K562 (cell line): ENCODE data around the gene MYCN. TPM values are rescaled to one million over a fixed set of nuclear protein-coding genes. Genes with fewer than 3 reads are reported as not detected.

Source experiments
- ATAC-seq: fragments of 200-7000 bp; cut with Tn5 transposase; 3 replicates; pipeline ENCODE4 v1.9.1; 2020; ENCODE audit warnings: moderate library complexity
- BruUV-seq: library from RNA; stranded (reverse); fragments of 400-500 nt; replicated peaks from 2 replicates; lab custom pipeline; 2021; lab: Mats Ljungman, UMichigan
- CTCF ChIA-PET: fragments of 300-600 bp; formaldehyde crosslinking; extraction: SDS; loops from one replicate; lab custom pipeline; 2021; ENCODE audit warnings: low intra/inter-chr PET ratio; lab: Yijun Ruan, JAX
- POLR2A ChIA-PET: fragments of 300-600, 350-650 bp; sonication (Branson Sonifier 250); formaldehyde crosslinking; extraction: SDS; loops from one replicate; lab custom pipeline; 2021; ENCODE audit warnings: antibody characterized with exemption, inconsistent platforms; lab: Yijun Ruan, JAX
- DNase-seq, 4 experiments: peaks; one replicate each; pipeline versions ENCODE4 v3.0.0 to v3.0.0-alpha.2; 2011 to 2018; ENCODE audit warnings: low spot score in 3 of 4, mixed read lengths in 3 of 4; ENCODE audit errors: extremely low read depth in 1 of 4
- FAIRE-seq: peaks from 2 replicates; lab custom pipeline; 2011; peaks lifted over from hg19 to GRCh38; lab: Jason Lieb, UNC
- H2AFZ ChIP-seq: 2 replicates; pipeline ENCODE4 v1.6.0; 2011; ENCODE audit warnings: low read depth, low read length, control low read depth, inconsistent platforms
- H3K27ac ChIP-seq: fragments of 200-600 bp; 3 replicates; pipeline ENCODE4 v1.8.0; 2011; ENCODE audit warnings: low read depth, mild to moderate bottlenecking, control low read depth, inconsistent platforms, low read length, moderate library complexity, mixed read lengths; ENCODE audit errors: extremely low read depth
- H3K27me3 ChIP-seq, 2 experiments: fragments of 300-600 bp in 1 of 2; 2 replicates in 1 of 2; 3 replicates in 1 of 2; pipeline versions ENCODE4 v1.6.0 to v1.8.0; 2011; ENCODE audit warnings: inconsistent platforms in 2 of 2, low read length in 2 of 2, mild to moderate bottlenecking in 1 of 2, mixed read lengths in 1 of 2, moderate library complexity in 1 of 2; ENCODE audit not compliant: control insufficient read depth in 2 of 2, insufficient read depth in 2 of 2
- H3K36me3 ChIP-seq: fragments of 300-600 bp; 3 replicates; pipeline ENCODE4 v1.8.0; 2011; ENCODE audit warnings: mild to moderate bottlenecking, low read length, inconsistent platforms; ENCODE audit not compliant: control insufficient read depth, insufficient read depth
- H3K4me1 ChIP-seq, 2 experiments: fragments of 200-600 bp in 1 of 2; replicated peaks in 1 of 2; 2 replicates in 1 of 2; 3 replicates in 1 of 2; pipeline versions ENCODE4 v1.5.1 to v1.8.0; 2011; ENCODE audit warnings: inconsistent platforms in 2 of 2, low read length in 2 of 2, mild to moderate bottlenecking in 1 of 2, mixed read lengths in 1 of 2, moderate library complexity in 1 of 2; ENCODE audit not compliant: control insufficient read depth in 2 of 2, insufficient read depth in 2 of 2
- H3K4me2 ChIP-seq: 2 replicates; pipeline ENCODE4 v1.6.1; 2011; ENCODE audit warnings: low read length, control low read depth, inconsistent platforms, mixed read lengths; ENCODE audit not compliant: insufficient read depth
- H3K4me3 ChIP-seq: fragments of 200-600 bp; sonication (generic), shearing (Covaris generic); 2 replicates; pipeline ENCODE4 v1.5.1; 2016; ENCODE audit warnings: control low read depth, inconsistent platforms
- H3K79me2 ChIP-seq: fragments of 200-600 bp; 3 replicates; pipeline ENCODE4 v1.8.0; 2011; ENCODE audit warnings: low read length, inconsistent platforms; ENCODE audit not compliant: control insufficient read depth, insufficient read depth
- H3K9ac ChIP-seq, 2 experiments: 2 replicates each; pipeline versions ENCODE4 v1.6.0 to v1.6.1; 2011; ENCODE audit warnings: low read depth in 2 of 2, low read length in 2 of 2, control low read depth in 1 of 2, inconsistent platforms in 1 of 2, mild to moderate bottlenecking in 1 of 2, mixed read lengths in 1 of 2; ENCODE audit not compliant: insufficient read depth in 1 of 2
- H3K9me1 ChIP-seq: one replicate; pipeline ENCODE4 v1.6.0; 2011; ENCODE audit warnings: inconsistent platforms, mild to moderate bottlenecking, low read length, moderate library complexity; ENCODE audit not compliant: control insufficient read depth, insufficient read depth
- H3K9me3 ChIP-seq: replicated peaks from 2 replicates; pipeline ENCODE4 v1.5.1; 2011; ENCODE audit warnings: low read depth, low read length, inconsistent platforms; ENCODE audit not compliant: control insufficient read depth, insufficient read depth
- H4K20me1 ChIP-seq: replicated peaks from 2 replicates; pipeline ENCODE4 v1.6.1; 2011; ENCODE audit warnings: low read length, inconsistent platforms, mixed read lengths; ENCODE audit not compliant: control insufficient read depth, insufficient read depth
- ATF1 ChIP-seq, 2 experiments: fragments of 450-650 bp in 1 of 2; IDR thresholded peaks; 2 replicates each; pipeline ENCODE4 v1.6.1; 2016; ENCODE audit warnings: missing compliant biosample characterization in 1 of 2, missing genetic modification characterization in 1 of 2
- ELK1 ChIP-seq: sonication (generic); formaldehyde crosslinking; IDR thresholded peaks from 2 replicates; pipeline ENCODE4 v1.8.1; 2022; ENCODE audit warnings: missing genetic modification reagents
- ERF ChIP-seq: fragments of 450-650 bp; formaldehyde crosslinking; IDR thresholded peaks from 2 replicates; pipeline ENCODE4 v1.4.0; 2020; ENCODE audit warnings: mild to moderate bottlenecking, mixed read lengths
- FOXJ3 ChIP-seq: sonication (generic); formaldehyde crosslinking; IDR thresholded peaks from 2 replicates; pipeline ENCODE4 v1.4.0; 2020; ENCODE audit warnings: mild to moderate bottlenecking, missing genetic modification reagents
- HCFC1 ChIP-seq: IDR thresholded peaks from 2 replicates; pipeline ENCODE4 v1.6.1; 2012; ENCODE audit warnings: low read depth, low read length, improper control_type of control experiment
- HDAC1 ChIP-seq, 2 experiments: fragments of 450-650 bp; IDR thresholded peaks; 2 replicates each; pipeline ENCODE4 v1.6.1; 2016 to 2017; ENCODE audit warnings: inconsistent platforms in 1 of 2, mild to moderate bottlenecking in 1 of 2, moderate library complexity in 1 of 2
- HDGF ChIP-seq: fragments of 450-650 bp; IDR thresholded peaks from 2 replicates; pipeline ENCODE4 v1.6.1; 2016
- MAX ChIP-seq: sonication (generic); formaldehyde crosslinking; IDR thresholded peaks from 2 replicates; pipeline ENCODE4 v1.9.0; 2022; ENCODE audit warnings: mild to moderate bottlenecking, missing genetic modification reagents
- NFATC3 ChIP-seq: fragments of 450-650 bp; IDR thresholded peaks from 2 replicates; pipeline ENCODE4 v1.6.1; 2017; ENCODE audit warnings: mild to moderate bottlenecking
- SAFB2 ChIP-seq: fragments of 200-400 bp; formaldehyde crosslinking; IDR thresholded peaks from 2 replicates; pipeline ENCODE4 v1.6.1; 2018; ENCODE audit warnings: borderline replicate concordance, low read length, low read depth, moderate library complexity; ENCODE audit not compliant: severe bottlenecking
- ZC3H4 ChIP-seq: sonication (generic); formaldehyde crosslinking; IDR thresholded peaks from 2 replicates; pipeline ENCODE4 v1.9.0; 2021; ENCODE audit warnings: missing genetic modification reagents, borderline replicate concordance
- ZNF12 ChIP-seq: sonication (generic); formaldehyde crosslinking; IDR thresholded peaks from 2 replicates; pipeline ENCODE4 v1.4.0; 2020; ENCODE audit warnings: mild to moderate bottlenecking, missing genetic modification reagents
- ZNF197 ChIP-seq: fragments of 200-800 bp; sonication (Bioruptor generic); IDR thresholded peaks from 2 replicates; pipeline ENCODE4 v1.6.1; 2016; ENCODE audit warnings: low read depth, missing genetic modification characterization, missing compliant biosample characterization
- ZNF507 ChIP-seq: conservative IDR thresholded peaks from 2 replicates; pipeline ENCODE4 v1.6.1; 2017; ENCODE audit warnings: missing genetic modification characterization, missing compliant biosample characterization
- ZNF717 ChIP-seq: fragments of 250-450 bp; sonication (Bioruptor Pico); IDR thresholded peaks from 2 replicates; pipeline ENCODE4 v1.5.0; 2021
- WGBS: fragments of 100-300 bp; shearing (Covaris generic); methylation state at CpG from one replicate; pipeline ENCODE4 v1.1.6; 2016; ENCODE audit warnings: low coverage, mixed read lengths; ENCODE audit not compliant: insufficient coverage; ENCODE audit errors: missing lambda C conversion rate; 5-methylcytosine and 5-hydroxymethylcytosine counted together
- in situ Hi-C: fragments of 300-500 bp; cut with MboI; formaldehyde crosslinking; loops from 4 replicates; pipeline ENCODE4 v1.15.0; 2018; ENCODE audit warnings: inconsistent platforms, mixed read lengths
- intact Hi-C: fragments of 100-400 bp; cut with micrococcal nuclease; formaldehyde crosslinking; loops from 2 replicates; pipeline ENCODE4 v1.14.2; 2022
- polyA plus RNA-seq, 8 experiments: library from polyadenylated mRNA; depleted of rRNA in 4 of 8; stranded (reverse) in 5 of 8; unstranded in 3 of 8; fragments of >200 nt; fragmentation: Nextera tagmentation in 2 of 8; fragmentation: Illumina TruSeq in 1 of 8; extraction: Ambion mirVana in 2 of 8; extraction: Trizol in 1 of 8; gene quantifications; 2 replicates each; pipeline versions ENCODE4 v1.2.1 to v1.2.3, GENCODE V29; 2011 to 2014; ENCODE audit warnings: inconsistent platforms in 1 of 8, missing spikeins in 1 of 8
- total RNA-seq, 7 experiments: library from RNA; depleted of rRNA in 6 of 7; stranded (reverse); fragments of >200 nt in 6 of 7; fragmentation: Illumina TruSeq in 2 of 7; extraction: Trizol in 2 of 7; gene quantifications; 2 replicates each; pipeline versions ENCODE4 v1.2.1 to v1.2.3, GENCODE V29; 2011 to 2021; ENCODE audit warnings: low replicate concordance in 1 of 7

MYCN gene
- total and polyA plus RNA-seq, 9 of the 15 experiments (the other 6 are each of a cell fraction or from before 2014, with no cell fraction given) = not detected

GRCh38 chr2:15930589-15931318 lies 9.6 kb upstream of the MYCN start:
- TF ChIP-seq ERF (CRISPR knock-in tag) (no peak), ZNF12 (peak; percentile 88)
- intact Hi-C loops = no loop called here
- Histone ChIP-seq H4K20me1 (no peaks in the 10 kb centered on the region), H3K9me1 (no peaks in the 10 kb centered on the region), H3K27me3 (peaks cover 0 to 12% of the 10 kb centered on the region in 2 experiments; a peak in 2 of 5 replicates), H3K4me2 (no peak overlapping the region), H3K9ac (no peak overlapping the region), H3K4me3 (no peak overlapping the region), H3K4me1 (no peaks in the 10 kb centered on the region), H3K27ac (no peak overlapping the region), H3K36me3 (no peaks in the 10 kb centered on the region), H3K79me2 (no peaks in the 10 kb centered on the region), H2AFZ (no peak overlapping the region), H3K9me3 (no peaks in the 10 kb centered on the region)
- FAIRE-seq (no peak), ATAC-seq (no peak), DNase-seq (no peak)
- in situ Hi-C loops = loop anchor here (25.0 kb wide), 2 partner anchors 557 to 832 kb away; no protein-coding TSS in a partner anchor
- 0% methylated on average over 5 of the region's 5 CpGs for WGBS
- CTCF ChIA-PET = no interaction called here
- POLR2A ChIA-PET = interaction anchor here (0.7 to 1.2 kb wide), 2 partner anchors 9 to 319 kb away, joined by 3 read pairs; no protein-coding TSS in a partner anchor
- BruUV-seq = no TSS peak

GRCh38 chr2:15931319-15931890 lies 8.9 kb upstream of the MYCN start:
- FAIRE-seq (no peak), ATAC-seq (no peak), DNase-seq (no peak)
- peaks cover 0 to 12% of the 10 kb centered on the region in 2 experiments; a peak in 2 of 5 replicates for H3K27me3 ChIP-seq
- H3K27ac ChIP-seq = no peak overlapping the region
- H2AFZ ChIP-seq = no peak overlapping the region
- no peaks in the 10 kb centered on the region for H3K9me3 ChIP-seq
- H3K9ac ChIP-seq = no peak overlapping the region
- no peaks in the 10 kb centered on the region for H3K9me1 ChIP-seq
- H3K4me1 ChIP-seq = no peaks in the 10 kb centered on the region
- ChIA-PET POLR2A (interaction anchor here (0.7 to 1.2 kb wide), 2 partner anchors 8 to 318 kb away, joined by 3 read pairs; no protein-coding TSS in a partner anchor), CTCF (no interaction called here)
- no peak overlapping the region for H3K4me2 ChIP-seq
- no peaks in the 10 kb centered on the region for H3K79me2 ChIP-seq
- H3K4me3 ChIP-seq = no peak overlapping the region
- no peaks in the 10 kb centered on the region for H3K36me3 ChIP-seq
- BruUV-seq = no TSS peak
- WGBS = 0% methylated on average over 2 of the region's 2 CpGs
- H4K20me1 ChIP-seq = no peaks in the 10 kb centered on the region
- in situ Hi-C loops (loop anchor here (25.0 kb wide), 2 partner anchors 556 to 831 kb away; no protein-coding TSS in a partner anchor), intact Hi-C loops (no loop called here)
- TF ChIP-seq FOXJ3 (no peak), NFATC3 (no peak), ZNF717 (CRISPR knock-in tag) (no peak), HDGF (no peak), HDAC1 (IDR thresholded peaks at IDR 0.05) (no peak), MAX (CRISPR knock-in tag) (no peak), ZNF197 (CRISPR knock-in tag) (no peak), HCFC1 (no peak), ELK1 (no peak), ZC3H4 (CRISPR knock-in tag) (no peak), ATF1 (CRISPR knock-in tag; IDR thresholded peaks at IDR 0.05) (no peak), ATF1 (tag; IDR thresholded peaks at IDR 0.05) (no peak), SAFB2 (no peak), ZNF507 (tag) (no peak)
